IMR-90 (cell line): ENCODE data around the gene COL17A1. TPM values are rescaled to one million over a fixed set of nuclear protein-coding genes. Genes with fewer than 3 reads are reported as not detected.

ENCODE experiments used
- ATAC-seq: fragments of 200-7000 bp; cut with Tn5 transposase; 2 replicates; pipeline ENCODE4 v1.9.1; 2020; ENCODE audit warnings: low read depth, mild to moderate bottlenecking, moderate library complexity
- BruUV-seq: library from RNA; stranded (reverse); fragments of 400-500 nt; replicated peaks from 2 replicates; lab custom pipeline; 2021; lab: Mats Ljungman, UMichigan
- CTCF ChIA-PET: fragments of 300-600 bp; formaldehyde crosslinking; extraction: SDS; loops from one replicate; lab custom pipeline; 2021; ENCODE audit warnings: antibody characterized with exemption; lab: Yijun Ruan, JAX
- POLR2A ChIA-PET: fragments of 300-600 bp; sonication (Branson Sonifier 250); formaldehyde crosslinking; loops from one replicate; lab custom pipeline; 2022; ENCODE audit warnings: antibody characterized with exemption; ENCODE audit not compliant: unreplicated experiment; lab: Charles Lee
- DNase-seq: peaks from one replicate; pipeline ENCODE4 v3.0.0; 2013
- H2AFZ ChIP-seq: replicated peaks from 2 replicates; pipeline ENCODE3; 2013; ENCODE audit warnings: low read length, mild to moderate bottlenecking; ENCODE audit not compliant: poor library complexity
- H2AK5ac ChIP-seq: 2 replicates; pipeline ENCODE4 v1.6.1; 2013; ENCODE audit warnings: low read depth, low read length, inconsistent platforms
- H2AK9ac ChIP-seq: replicated peaks from 2 replicates; pipeline ENCODE3; 2013; ENCODE audit warnings: mild to moderate bottlenecking, low read depth, low read length, moderate library complexity; ENCODE audit not compliant: poor library complexity
- H2BK120ac ChIP-seq: 2 replicates; pipeline ENCODE4 v1.6.1; 2013; ENCODE audit warnings: low read depth, low read length, inconsistent platforms
- H2BK15ac ChIP-seq: 3 replicates; pipeline ENCODE4 v1.6.1; 2013; ENCODE audit warnings: low read depth, low read length, inconsistent platforms
- H2BK20ac ChIP-seq: 2 replicates; pipeline ENCODE4 v1.6.1; 2013; ENCODE audit warnings: low read depth, mild to moderate bottlenecking, inconsistent platforms, low read length, moderate library complexity
- H2BK5ac ChIP-seq: 2 replicates; pipeline ENCODE4 v1.6.1; 2013; ENCODE audit warnings: mild to moderate bottlenecking, low read depth, low read length, inconsistent platforms; ENCODE audit not compliant: poor library complexity, severe bottlenecking
- H3K14ac ChIP-seq: replicated peaks from 2 replicates; pipeline ENCODE4 v1.6.1; 2013; ENCODE audit warnings: low read depth, low read length, inconsistent platforms
- H3K18ac ChIP-seq: 2 replicates; pipeline ENCODE4 v1.6.1; 2013; ENCODE audit warnings: low read depth, low read length, control low read depth
- H3K23ac ChIP-seq: 2 replicates; pipeline ENCODE4 v1.6.1; 2013; ENCODE audit warnings: low read depth, low read length, inconsistent platforms
- H3K27ac ChIP-seq: 2 replicates; pipeline ENCODE4 v1.5.1; 2013; ENCODE audit warnings: mild to moderate bottlenecking, control low read depth, low read length; ENCODE audit not compliant: insufficient read depth
- H3K27me3 ChIP-seq: 2 replicates; pipeline ENCODE4 v1.6.1; 2013; ENCODE audit warnings: low read length; ENCODE audit not compliant: control insufficient read depth, insufficient read depth
- H3K36me3 ChIP-seq: 2 replicates; pipeline ENCODE4 v1.6.1; 2013; ENCODE audit warnings: low read length, mixed read lengths; ENCODE audit not compliant: control insufficient read depth, insufficient read depth
- H3K4ac ChIP-seq: 2 replicates; pipeline ENCODE4 v1.6.1; 2013; ENCODE audit warnings: low read depth, low read length, inconsistent platforms
- H3K4me1 ChIP-seq: 2 replicates; pipeline ENCODE4 v1.6.1; 2013; ENCODE audit warnings: low read length, mixed read lengths; ENCODE audit not compliant: control insufficient read depth, insufficient read depth
- H3K4me2 ChIP-seq: 2 replicates; pipeline ENCODE4 v1.6.1; 2013; ENCODE audit warnings: low read depth, mild to moderate bottlenecking, control low read depth, low read length, moderate library complexity
- H3K4me3 ChIP-seq: 2 replicates; pipeline ENCODE4 v1.5.1; 2013; ENCODE audit warnings: low read depth, mild to moderate bottlenecking, control low read depth, low read length, moderate library complexity; ENCODE audit not compliant: insufficient read depth
- H3K56ac ChIP-seq: 2 replicates; pipeline ENCODE4 v1.6.1; 2013; ENCODE audit warnings: low read length, inconsistent platforms; ENCODE audit not compliant: insufficient read depth; ENCODE audit errors: extremely low read depth
- H3K79me1 ChIP-seq, 2 experiments: 2 replicates each; pipeline ENCODE4 v1.6.1; 2013; ENCODE audit warnings: low read length in 2 of 2, inconsistent platforms in 1 of 2, low read depth in 1 of 2
- H3K9ac ChIP-seq: 2 replicates; pipeline ENCODE4 v1.6.1; 2013; ENCODE audit warnings: low read depth, low read length, control low read depth
- H3K9me1 ChIP-seq: 2 replicates; pipeline ENCODE4 v1.6.1; 2013; ENCODE audit warnings: low read length, inconsistent platforms; ENCODE audit not compliant: insufficient read depth
- H3K9me3 ChIP-seq: 2 replicates; pipeline ENCODE4 v1.6.1; 2013; ENCODE audit warnings: low read length; ENCODE audit not compliant: control insufficient read depth, insufficient read depth
- H4K20me1 ChIP-seq: 2 replicates; pipeline ENCODE4 v1.6.1; 2013; ENCODE audit warnings: low read length, inconsistent platforms; ENCODE audit not compliant: insufficient read depth
- H4K5ac ChIP-seq: 2 replicates; pipeline ENCODE4 v1.6.1; 2013; ENCODE audit warnings: mild to moderate bottlenecking, low read depth, low read length, control low read depth
- H4K8ac ChIP-seq, 2 experiments: 2 replicates each; pipeline ENCODE4 v1.6.1; 2013; ENCODE audit warnings: low read depth in 2 of 2, low read length in 2 of 2, control low read depth in 1 of 2, inconsistent platforms in 1 of 2
- H4K91ac ChIP-seq: 2 replicates; pipeline ENCODE4 v1.6.1; 2013; ENCODE audit warnings: low read depth, low read length, inconsistent platforms; ENCODE audit not compliant: insufficient read depth
- BHLHE40 ChIP-seq: fragments of 150-350 bp; IDR thresholded peaks from 2 replicates; pipeline ENCODE4 v1.6.1; 2016; ENCODE audit warnings: mild to moderate bottlenecking, low read depth, low read length
- CEBPB ChIP-seq: IDR thresholded peaks from 2 replicates; pipeline ENCODE4 v1.6.1; 2012; ENCODE audit warnings: low read depth, low read length, improper control_type of control experiment
- CHD1 ChIP-seq: IDR thresholded peaks from 2 replicates; pipeline ENCODE4 v1.6.1; 2012; ENCODE audit warnings: low read depth, low read length, improper control_type of control experiment
- FOS ChIP-seq: fragments of 150-350 bp; IDR thresholded peaks from 2 replicates; pipeline ENCODE4 v1.6.1; 2016; ENCODE audit warnings: low read depth, low read length
- MAFK ChIP-seq: IDR thresholded peaks from 2 replicates; pipeline ENCODE4 v1.6.1; 2012; ENCODE audit warnings: low read depth, low read length, improper control_type of control experiment
- MAZ ChIP-seq: IDR thresholded peaks from 2 replicates; pipeline ENCODE4 v1.6.1; 2012; ENCODE audit warnings: low read depth, mild to moderate bottlenecking, low read length, improper control_type of control experiment, moderate library complexity, borderline replicate concordance
- MXI1 ChIP-seq: IDR thresholded peaks from 2 replicates; pipeline ENCODE4 v1.6.1; 2012; ENCODE audit warnings: low read depth, mild to moderate bottlenecking, low read length, moderate library complexity, borderline replicate concordance
- NFE2L2 ChIP-seq: fragments of 150-350 bp; IDR thresholded peaks from 2 replicates; pipeline ENCODE4 v1.6.1; 2016; ENCODE audit warnings: low read depth, mild to moderate bottlenecking, low read length
- POLR2A ChIP-seq: IDR thresholded peaks from 2 replicates; pipeline ENCODE4 v1.6.1; 2012; ENCODE audit warnings: mild to moderate bottlenecking, low read depth, low read length
- RAD21 ChIP-seq: IDR thresholded peaks from 2 replicates; pipeline ENCODE4 v1.6.1; 2012; ENCODE audit warnings: low read length, improper control_type of control experiment
- RCOR1 ChIP-seq: IDR thresholded peaks from 2 replicates; pipeline ENCODE4 v1.6.1; 2012; ENCODE audit warnings: mild to moderate bottlenecking, low read length, improper control_type of control experiment; ENCODE audit not compliant: insufficient replicate concordance
- RFX5 ChIP-seq: IDR thresholded peaks from 2 replicates; pipeline ENCODE4 v1.8.0; 2012; ENCODE audit warnings: low read depth, mild to moderate bottlenecking, low read length, moderate library complexity
- SMC3 ChIP-seq: fragments of 150-350 bp; IDR thresholded peaks from 2 replicates; pipeline ENCODE4 v1.6.1; 2016; ENCODE audit warnings: low read depth, mild to moderate bottlenecking, antibody characterized with exemption, low read length, moderate library complexity
- USF2 ChIP-seq: fragments of 150-350 bp; IDR thresholded peaks from 2 replicates; pipeline ENCODE4 v1.6.1; 2017; ENCODE audit warnings: mild to moderate bottlenecking, antibody characterized with exemption, low read length, low read depth
- WGBS, 2 experiments: methylation state at CpG; one replicate each; pipeline versions ENCODE4 v1.1.5 to v1.1.7; 2013; ENCODE audit warnings: missing lambda C conversion rate in 2 of 2; ENCODE audit not compliant: insufficient read length in 1 of 2; ENCODE audit errors: extremely low coverage in 2 of 2; 5-methylcytosine and 5-hydroxymethylcytosine counted together
- dilution Hi-C: fragments of 300-500 bp; cut with HindIII; formaldehyde crosslinking; loops from one replicate; pipeline ENCODE4 v1.14.3; 2018; ENCODE audit warnings: low sequenced_read_pairs; ENCODE audit not compliant: unreplicated experiment
- in situ Hi-C: fragments of 300-500 bp; cut with MboI; formaldehyde crosslinking; loops from 3 replicates; pipeline ENCODE4 v1.14.3; 2019; ENCODE audit warnings: low sequenced_read_pairs, inconsistent platforms, mixed read lengths
- intact Hi-C: fragments of 100-400 bp; cut with micrococcal nuclease; formaldehyde crosslinking; loops from 2 replicates; pipeline ENCODE4 v1.10.0; 2022
- polyA plus RNA-seq, 3 experiments: library from polyadenylated mRNA; depleted of rRNA; stranded (reverse); fragments of >200 nt; gene quantifications; 2 replicates each; pipeline ENCODE4 v1.2.3, GENCODE V29; 2012; ENCODE audit warnings: low replicate concordance in 1 of 3
- total RNA-seq: library from RNA; depleted of rRNA; stranded (reverse); fragments of >200 nt; gene quantifications from 2 replicates; pipeline ENCODE4 v1.2.3, GENCODE V29; 2012
- TF ChIP-seq, protein P1 (sequence below): fragments of 150-350 bp; IDR thresholded peaks from 2 replicates; pipeline ENCODE4 v1.6.1; 2016; ENCODE audit warnings: low read depth, mild to moderate bottlenecking, low read length, moderate library complexity, borderline replicate concordance
- TF ChIP-seq, protein P2 (sequence below): conservative IDR thresholded peaks from 2 replicates; pipeline ENCODE4 v1.5.1; 2012; ENCODE audit warnings: mild to moderate bottlenecking, low read depth, low read length, improper control_type of control experiment

COL17A1 gene
- total and polyA plus RNA-seq, 2 of the 4 experiments (the other 2 are of a cell fraction), result 0.14 to 0.18 TPM

DNA sequence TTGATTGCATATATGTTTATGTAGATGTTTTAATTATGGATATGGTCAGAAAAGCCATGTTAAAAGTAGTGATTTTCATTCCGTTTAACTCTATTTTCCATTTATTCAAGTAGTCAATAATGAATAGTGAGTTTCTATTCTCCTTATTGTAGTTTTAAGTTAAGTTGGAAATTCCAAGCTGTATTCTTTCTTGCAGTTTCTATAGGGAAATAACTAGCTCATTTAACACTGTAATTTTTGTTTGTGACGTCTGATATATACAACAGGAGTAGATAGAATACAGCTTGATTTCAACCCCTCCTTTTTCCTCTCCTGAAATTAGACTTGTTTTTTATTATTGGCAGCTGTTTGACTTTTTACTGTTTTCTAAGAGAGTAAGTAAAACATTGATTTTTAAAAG is 71.5 kb downstream of the COL17A1 start:
- H3K27me3 ChIP-seq, result no peaks in the 10 kb centered on the region
- H3K4me1 ChIP-seq, result peaks cover 4% of the 10 kb centered on the region
- H2BK20ac ChIP-seq, result no peak overlapping the region
- no peak overlapping the region for H2AK9ac ChIP-seq
- peaks cover 7% of the 10 kb centered on the region for H3K9me1 ChIP-seq
- H3K4me3 ChIP-seq, result no peak overlapping the region
- no peak overlapping the region for H3K4me2 ChIP-seq
- intact Hi-C loops, result loop anchor here (5.0 kb wide), 1 partner anchor 42 kb away; no protein-coding TSS in a partner anchor
- no peak overlapping the region for H3K27ac ChIP-seq
- no peak for TF ChIP-seq NFE2L2
- TF ChIP-seq USF2, result no peak
- TF ChIP-seq, protein P1, sequence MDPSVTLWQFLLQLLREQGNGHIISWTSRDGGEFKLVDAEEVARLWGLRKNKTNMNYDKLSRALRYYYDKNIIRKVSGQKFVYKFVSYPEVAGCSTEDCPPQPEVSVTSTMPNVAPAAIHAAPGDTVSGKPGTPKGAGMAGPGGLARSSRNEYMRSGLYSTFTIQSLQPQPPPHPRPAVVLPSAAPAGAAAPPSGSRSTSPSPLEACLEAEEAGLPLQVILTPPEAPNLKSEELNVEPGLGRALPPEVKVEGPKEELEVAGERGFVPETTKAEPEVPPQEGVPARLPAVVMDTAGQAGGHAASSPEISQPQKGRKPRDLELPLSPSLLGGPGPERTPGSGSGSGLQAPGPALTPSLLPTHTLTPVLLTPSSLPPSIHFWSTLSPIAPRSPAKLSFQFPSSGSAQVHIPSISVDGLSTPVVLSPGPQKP, result no peak
- TF ChIP-seq MAFK, result no peak
- no peak for TF ChIP-seq POLR2A
- TF ChIP-seq, protein P2, sequence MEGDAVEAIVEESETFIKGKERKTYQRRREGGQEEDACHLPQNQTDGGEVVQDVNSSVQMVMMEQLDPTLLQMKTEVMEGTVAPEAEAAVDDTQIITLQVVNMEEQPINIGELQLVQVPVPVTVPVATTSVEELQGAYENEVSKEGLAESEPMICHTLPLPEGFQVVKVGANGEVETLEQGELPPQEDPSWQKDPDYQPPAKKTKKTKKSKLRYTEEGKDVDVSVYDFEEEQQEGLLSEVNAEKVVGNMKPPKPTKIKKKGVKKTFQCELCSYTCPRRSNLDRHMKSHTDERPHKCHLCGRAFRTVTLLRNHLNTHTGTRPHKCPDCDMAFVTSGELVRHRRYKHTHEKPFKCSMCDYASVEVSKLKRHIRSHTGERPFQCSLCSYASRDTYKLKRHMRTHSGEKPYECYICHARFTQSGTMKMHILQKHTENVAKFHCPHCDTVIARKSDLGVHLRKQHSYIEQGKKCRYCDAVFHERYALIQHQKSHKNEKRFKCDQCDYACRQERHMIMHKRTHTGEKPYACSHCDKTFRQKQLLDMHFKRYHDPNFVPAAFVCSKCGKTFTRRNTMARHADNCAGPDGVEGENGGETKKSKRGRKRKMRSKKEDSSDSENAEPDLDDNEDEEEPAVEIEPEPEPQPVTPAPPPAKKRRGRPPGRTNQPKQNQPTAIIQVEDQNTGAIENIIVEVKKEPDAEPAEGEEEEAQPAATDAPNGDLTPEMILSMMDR, result no peak
- no peak for TF ChIP-seq RCOR1
- no peak for TF ChIP-seq CHD1
- TF ChIP-seq FOS, result no peak
- no peak for TF ChIP-seq MXI1
- TF ChIP-seq MAZ, result no peak
- TF ChIP-seq CEBPB, result no peak
- no peak for TF ChIP-seq RFX5
- no peak for TF ChIP-seq RAD21
- TF ChIP-seq BHLHE40, result no peak
- no peak for TF ChIP-seq SMC3
- BruUV-seq, result no TSS peak
- DNase-seq, result no peak
- H4K8ac ChIP-seq, result no peak overlapping the region
- H3K9ac ChIP-seq, result no peak overlapping the region
- no peak overlapping the region for H3K23ac ChIP-seq
- no peak overlapping the region for H2BK15ac ChIP-seq
- no peak overlapping the region for H3K14ac ChIP-seq
- H3K56ac ChIP-seq, result no peak overlapping the region
- H3K18ac ChIP-seq, result no peak overlapping the region
- H2BK120ac ChIP-seq, result no peak overlapping the region
- no peak for ATAC-seq
- H2BK5ac ChIP-seq, result no peak overlapping the region
- H4K5ac ChIP-seq, result no peak overlapping the region
- in situ Hi-C loops, result loop anchor here (25.0 kb wide), 1 partner anchor 302 kb away; no protein-coding TSS in a partner anchor
- no peak overlapping the region for H4K91ac ChIP-seq
- no peaks in the 10 kb centered on the region for H3K9me3 ChIP-seq
- no peak overlapping the region for H2AFZ ChIP-seq
- H3K36me3 ChIP-seq, result peaks cover 6% of the 10 kb centered on the region
- no CpG with 5 or more reads among the region's 2 CpGs for WGBS, 2 experiments
- no peak overlapping the region for H3K4ac ChIP-seq
- POLR2A ChIA-PET, result no interaction called here
- no peaks in the 10 kb centered on the region for H4K20me1 ChIP-seq
- dilution Hi-C loops, result no loop called here
- peaks cover 6 to 14% of the 10 kb centered on the region in 2 experiments; a peak in 2 of 4 replicates for H3K79me1 ChIP-seq
- no peak overlapping the region for H2AK5ac ChIP-seq
- CTCF ChIA-PET, result interaction anchor here (0.7 to 1.7 kb wide), 2 partner anchors 14 to 15 kb away, joined by 3 to 5 read pairs; no protein-coding TSS in a partner anchor
